Peyer's patch (tissue), 4 donors: Measurements from ENCODE around the gene PXN. TPM values are rescaled to one million over a fixed set of nuclear protein-coding genes. Genes with fewer than 3 reads are reported as not detected.
"Not testable (repeated sequence)": the region's sequence is repeated elsewhere in the genome, so short reads cannot be mapped to it uniquely, and the experiment has no call there.

Source experiments
- DNase-seq, 3 donors: peaks; one replicate each; pipeline ENCODE4 v3.0.0-alpha.2; 2017 to 2019
- H3K27ac ChIP-seq, 4 donors: fragments of 200-600 bp; sonication (generic); one replicate each; pipeline ENCODE4 v1.5.1; 2016 to 2019
- H3K27me3 ChIP-seq, 2 donors: fragments of 200-600 bp; sonication (generic); one replicate each; pipeline ENCODE4 v1.5.1; 2019
- H3K36me3 ChIP-seq, 3 donors: fragments of 200-600 bp; sonication (generic); one replicate each; pipeline ENCODE4 v1.5.1; 2016 to 2019
- H3K4me1 ChIP-seq, 4 donors: fragments of 200-600 bp; sonication (generic); one replicate each; pipeline ENCODE4 v1.5.1; 2016 to 2019
- H3K4me3 ChIP-seq, 4 donors: fragments of 200-600 bp; sonication (generic); 1 replicate in 3 of 4; 2 replicates in 1 of 4; pipeline ENCODE4 v1.5.1; 2016 to 2019; ENCODE audit warnings: mild to moderate bottlenecking in 1 of 4
- H3K9me3 ChIP-seq, 4 donors: fragments of 200-600 bp; sonication (generic); one replicate each; pipeline ENCODE4 v1.5.1; 2016 to 2019; ENCODE audit warnings: mild to moderate bottlenecking in 1 of 4
- CTCF ChIP-seq, 6 experiments: fragments of 450-650 bp in 4 of 6; fragments of 200-600 bp in 2 of 6; sonication (generic) in 1 of 6; IDR thresholded peaks; one replicate each; pipeline ENCODE4 v1.5.1; 2017 to 2019; ENCODE audit warnings: antibody characterized with exemption in 6 of 6, mild to moderate bottlenecking in 3 of 6, moderate library complexity in 1 of 6
- POLR2A ChIP-seq, 2 donors: fragments of 450-650 bp; IDR thresholded peaks; one replicate each; pipeline ENCODE4 v1.5.1; 2017; ENCODE audit warnings: antibody characterized with exemption in 2 of 2, mild to moderate bottlenecking in 2 of 2, moderate library complexity in 2 of 2
- total RNA-seq, 4 donors: library from RNA; depleted of rRNA; stranded (reverse); fragments of >200 nt; gene quantifications; one replicate each; pipeline ENCODE4 v1.1.0, GENCODE V29; 2016

Gene PXN
- total RNA-seq, 4 donors from 2014 or later, result 138 to 204 (median 177) TPM

GRCh38 chr12:120196363-120196762 lies 69.2 kb downstream of the PXN start:
- no peaks in the 10 kb centered on the region for H3K9me3 ChIP-seq
- H3K27me3 ChIP-seq, result no peaks in the 10 kb centered on the region
- no peak for DNase-seq
- H3K27ac ChIP-seq, result no peak overlapping the region
- peaks cover 0 to 34% (median 0%) of the 10 kb centered on the region in 3 donors for H3K36me3 ChIP-seq
- peaks cover 4 to 43% (median 14%) of the 10 kb centered on the region in 4 donors for H3K4me1 ChIP-seq
- no peak overlapping the region for H3K4me3 ChIP-seq
- TF ChIP-seq CTCF (IDR thresholded peaks at IDR 0.05) (no peak), POLR2A (IDR thresholded peaks at IDR 0.05) (no peak)

- no peaks in the 10 kb centered on the region for H3K9me3 ChIP-seq
- no peaks in the 10 kb centered on the region for H3K27me3 ChIP-seq
- H3K36me3 ChIP-seq, result peaks cover 0 to 40% (median 0%) of the 10 kb centered on the region in 3 donors
- H3K27ac ChIP-seq, result peak within 1 kb of the TSS; percentile 78 to 92 (median 82)
- TF ChIP-seq POLR2A (IDR thresholded peaks at IDR 0.05) (peak; percentile 72 to 88), CTCF (IDR thresholded peaks at IDR 0.05) (no peak)
- H3K4me3 ChIP-seq, result peak within 1 kb of the TSS; percentile 71 to 98 (median 82)
- peaks cover 1 to 36% (median 7%) of the 10 kb centered on the region in 4 donors for H3K4me1 ChIP-seq
- peak; percentile 81 to 92 (median 91) for DNase-seq
These were observed 70.8 kb downstream of the PXN start, which contains the start of gene GCN1 for GRCh38 chr12:120194534-120195395. Gene GCN1, minus strand, starts transcription at chr12:120194715. Its CDS starts 18 bp downstream, at chr12:120194697.

GRCh38 chr12:120194226-120194533 lies 71.3 kb downstream of the PXN start:
- Histone ChIP-seq H3K4me1 (peaks cover 0 to 31% (median 6%) of the 10 kb centered on the region in 4 donors), H3K4me3 (peak overlapping the region; percentile 71 to 98 (median 82)), H3K9me3 (no peaks in the 10 kb centered on the region), H3K27me3 (no peaks in the 10 kb centered on the region), H3K27ac (peak overlapping the region; percentile 78 to 92 (median 82)), H3K36me3 (peaks cover 0 to 44% (median 0%) of the 10 kb centered on the region in 3 donors)
- no peak for DNase-seq
- no peak for TF ChIP-seq CTCF (IDR thresholded peaks at IDR 0.05)
- no peak for TF ChIP-seq POLR2A (IDR thresholded peaks at IDR 0.05)

- DNase-seq, H3K27ac ChIP-seq, H3K27me3 ChIP-seq, H3K9me3 ChIP-seq: not testable (repeated sequence)
- peaks cover 0 to 22% (median 6%) of the 10 kb centered on the region in 4 donors for H3K4me1 ChIP-seq
- H3K4me3 ChIP-seq, result peak overlapping the region in 3 of 4 donors; percentile 79 to 98 (median 85)
- H3K36me3 ChIP-seq, result peaks cover 0 to 44% (median 0%) of the 10 kb centered on the region in 3 donors
These were observed 72.2 kb downstream of the PXN start for GRCh38 chr12:120193286-120193685.

- TF ChIP-seq POLR2A (IDR thresholded peaks at IDR 0.05) (no peak), CTCF (IDR thresholded peaks at IDR 0.05) (no peak)
- Histone ChIP-seq H3K4me3 (no peak overlapping the region), H3K36me3 (peaks cover 0 to 45% (median 0%) of the 10 kb centered on the region in 3 donors), H3K9me3 (no peaks in the 10 kb centered on the region), H3K27me3 (no peaks in the 10 kb centered on the region), H3K27ac (no peak overlapping the region), H3K4me1 (peaks cover 0 to 21% (median 6%) of the 10 kb centered on the region in 4 donors)
- no peak for DNase-seq
These were observed 74.5 kb downstream of the PXN start for GRCh38 chr12:120190985-120191480.

GRCh38 chr12:120190386-120190785 lies 75.1 kb downstream of the PXN start:
- no peak overlapping the region for H3K27ac ChIP-seq
- H3K4me3 ChIP-seq, result no peak overlapping the region
- H3K27me3 ChIP-seq, result no peaks in the 10 kb centered on the region
- TF ChIP-seq CTCF (IDR thresholded peaks at IDR 0.05) (no peak), POLR2A (IDR thresholded peaks at IDR 0.05) (no peak)
- peaks cover 0 to 50% (median 0%) of the 10 kb centered on the region in 3 donors for H3K36me3 ChIP-seq
- no peak for DNase-seq
- no peaks in the 10 kb centered on the region for H3K9me3 ChIP-seq
- H3K4me1 ChIP-seq, result peaks cover 0 to 18% (median 6%) of the 10 kb centered on the region in 4 donors
